GM21423 (cell line): ENCODE data around the gene FGFBP3.

Experiments used
- ATAC-seq: cut with Tn5 transposase; IDR thresholded peaks from one replicate; pipeline ENCODE4 v1.9.1; 2021; ENCODE audit warnings: mild to moderate bottlenecking, moderate library complexity; ENCODE audit not compliant: unreplicated experiment

The FGFBP3 gene

GRCh38 chr10:91909117-91909677, at the start of gene FGFBP3:
Gene FGFBP3, minus strand, starts transcription at chr10:91909486. Its CDS starts 517 bp downstream, at chr10:91908969.
- ATAC-seq, result no peak

GRCh38 chr10:91957091-91957490, 47.8 kb upstream of the FGFBP3 start:
- no peak for ATAC-seq

- ATAC-seq, result no peak
These were observed 45.8 kb upstream of the FGFBP3 start for GRCh38 chr10:91955114-91955513.

- ATAC-seq, result no peak
These were observed 44.4 kb upstream of the FGFBP3 start for GRCh38 chr10:91953600-91954160.

GRCh38 chr10:91944880-91945630, 35.8 kb upstream of the FGFBP3 start:
- ATAC-seq, result no peak

- ATAC-seq, result no peak
These were observed 32.1 kb upstream of the FGFBP3 start for GRCh38 chr10:91941426-91941825.

- ATAC-seq, result no peak
These were observed 30.4 kb upstream of the FGFBP3 start for GRCh38 chr10:91939653-91940052.

GRCh38 chr10:91935886-91936285, 26.6 kb upstream of the FGFBP3 start:
- no peak for ATAC-seq

- ATAC-seq, result no peak
These were observed 23.5 kb upstream of the FGFBP3 start for GRCh38 chr10:91932737-91933136.

- ATAC-seq, result no peak
These were observed 22.4 kb upstream of the FGFBP3 start for GRCh38 chr10:91931526-91932190.

- ATAC-seq, result no peak
These were observed 21.7 kb upstream of the FGFBP3 start for GRCh38 chr10:91930939-91931338.

- ATAC-seq, result no peak
These were observed 15.7 kb upstream of the FGFBP3 start for GRCh38 chr10:91925022-91925320.

- ATAC-seq, result peak; percentile 21
These were observed 15.1 kb upstream of the FGFBP3 start for GRCh38 chr10:91924212-91925021.

- peak; percentile 95 for ATAC-seq
These were observed 14.3 kb upstream of the FGFBP3 start, which contains the start of gene BTAF1 for GRCh38 chr10:91923371-91924211. Gene BTAF1, plus strand, starts transcription at chr10:91923770. Its CDS starts 307 bp downstream, at chr10:91924077.

GRCh38 chr10:91919651-91920050, 10.4 kb upstream of the FGFBP3 start:
- ATAC-seq, result no peak

GRCh38 chr10:91910467-91910866, 1.2 kb upstream of the FGFBP3 start:
- no peak for ATAC-seq

- ATAC-seq, result peak; percentile 88
These were observed 759 bp downstream of the FGFBP3 start for GRCh38 chr10:91908337-91909116.

GRCh38 chr10:91907914-91908336, 1.4 kb downstream of the FGFBP3 start:
- ATAC-seq, result no peak

- ATAC-seq, result no peak
These were observed 2.2 kb downstream of the FGFBP3 start for GRCh38 chr10:91907033-91907594.
